Stimulated activated CD8-positive, alpha-beta memory T cell treated with anti-CD3 and anti-CD28 coated beads, Interleukin-7, amount 100 ng/mL, for 24 hours (primary cell): Measurements from ENCODE around the gene UCP2.
A peak's percentile ranks its signal among the peaks of the same experiment; 100 is the strongest.
"Not testable (repeated sequence)": the region's sequence is repeated elsewhere in the genome, so short reads cannot be mapped to it uniquely, and the experiment has no call there.

Experiments used
- DNase-seq: peaks from one replicate; pipeline ENCODE4 v3.0.0-alpha.2; 2020; ENCODE audit warnings: low read depth

Gene UCP2

DNA sequence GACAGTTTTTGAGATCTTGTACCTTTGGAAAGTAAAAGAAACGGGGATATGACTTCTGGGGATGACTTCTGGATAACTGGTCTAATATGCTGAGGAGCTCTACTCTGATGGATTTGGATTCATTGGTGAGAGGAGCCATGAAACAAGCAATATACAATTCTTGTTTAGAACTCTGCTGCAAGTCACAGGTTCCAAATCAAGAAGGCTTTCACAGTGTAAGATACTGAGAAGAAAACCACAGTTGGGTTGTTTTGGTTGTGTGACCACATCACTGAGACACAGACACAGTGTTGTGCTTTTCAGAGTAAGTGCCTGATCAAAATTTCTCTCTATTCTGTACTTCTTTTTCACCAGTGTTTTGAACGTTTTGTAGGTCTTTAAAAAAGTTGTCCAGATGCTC is 13.1 kb upstream of the UCP2 start:
- DNase-seq: no peak

DNA sequence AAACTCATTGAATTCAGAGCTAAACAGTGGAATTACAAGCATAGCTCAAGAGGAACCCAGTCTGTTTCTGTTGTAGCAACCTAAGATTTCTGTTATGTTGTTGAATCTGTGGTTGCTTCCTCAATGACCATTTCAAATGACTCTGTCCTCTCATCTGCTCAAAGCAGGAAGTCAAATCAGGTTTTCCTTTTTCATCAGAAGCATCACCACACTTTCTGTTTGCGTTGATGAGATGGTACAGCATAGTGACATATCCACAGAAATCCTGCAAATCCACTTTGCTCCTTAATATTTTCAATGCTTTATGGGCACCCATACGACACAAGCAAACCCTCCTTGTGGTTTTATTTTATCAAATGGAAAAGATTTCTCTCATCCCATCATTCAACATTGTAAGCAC is 12.6 kb upstream of the UCP2 start:
- DNase-seq: no peak

DNA sequence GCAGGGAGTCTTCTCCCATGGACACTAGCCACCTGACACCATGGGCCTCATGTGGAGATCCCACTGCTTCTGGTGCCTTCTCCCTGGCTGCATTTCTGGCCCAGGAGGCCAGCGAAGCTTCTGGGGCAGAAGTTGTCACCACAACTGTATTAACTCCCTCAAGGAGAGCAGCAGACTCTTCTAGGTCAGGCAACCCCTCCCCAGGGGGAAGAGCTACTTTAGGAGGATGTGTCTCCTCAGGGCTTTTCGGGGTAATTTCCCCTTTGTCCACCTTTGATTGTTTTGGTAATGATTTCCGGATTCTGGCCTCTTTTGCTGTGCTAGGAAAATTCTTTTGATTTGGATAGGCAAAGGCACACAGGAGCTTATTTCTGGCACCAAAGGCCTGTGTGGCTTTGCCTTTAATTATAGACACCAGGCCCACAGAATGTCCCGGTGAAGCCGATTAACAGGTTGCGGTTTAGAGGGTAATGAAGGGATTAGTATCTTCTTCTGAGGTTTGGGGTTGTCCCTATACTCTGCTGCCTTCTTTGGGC is 8.9 kb upstream of the UCP2 start:
- no peak for DNase-seq

DNA sequence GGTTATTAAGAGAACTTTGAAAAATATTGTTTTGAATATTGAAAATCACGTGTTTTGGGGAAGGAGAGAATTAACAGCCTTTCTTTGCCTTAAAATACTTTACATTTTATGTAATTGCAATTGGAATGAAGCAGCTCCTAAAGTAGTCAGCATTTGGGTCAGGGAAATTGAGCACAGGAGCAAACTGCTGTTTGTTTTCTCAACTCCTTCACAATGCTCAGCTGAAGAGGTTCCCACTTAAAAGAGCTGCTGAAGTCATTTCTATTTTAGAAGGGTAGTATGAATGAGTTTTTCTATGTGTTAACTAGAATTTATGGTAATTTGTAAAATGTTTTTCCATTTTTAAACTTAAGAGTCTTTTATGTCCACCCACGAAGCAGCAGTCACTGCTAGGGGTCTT is 8.1 kb upstream of the UCP2 start:
- no peak for DNase-seq

DNA sequence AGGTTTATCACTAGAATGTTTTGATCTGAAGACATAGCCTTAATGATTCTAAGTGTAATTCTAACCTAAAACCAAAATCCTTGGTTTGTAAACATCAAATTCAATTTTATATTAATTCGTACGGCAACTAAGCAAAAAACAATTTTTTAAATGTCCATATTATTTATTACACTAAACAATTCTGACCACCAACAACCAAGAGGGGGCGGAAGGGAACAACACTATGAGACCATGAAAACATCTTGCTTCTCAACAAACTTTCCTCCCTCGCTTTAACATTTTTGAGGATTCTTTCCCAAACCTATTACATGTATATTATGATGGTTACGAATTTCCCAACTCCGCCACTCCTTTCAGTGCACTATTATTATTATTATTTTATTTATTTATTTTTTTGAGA is 6.5 kb upstream of the UCP2 start:
- no peak for DNase-seq

DNA sequence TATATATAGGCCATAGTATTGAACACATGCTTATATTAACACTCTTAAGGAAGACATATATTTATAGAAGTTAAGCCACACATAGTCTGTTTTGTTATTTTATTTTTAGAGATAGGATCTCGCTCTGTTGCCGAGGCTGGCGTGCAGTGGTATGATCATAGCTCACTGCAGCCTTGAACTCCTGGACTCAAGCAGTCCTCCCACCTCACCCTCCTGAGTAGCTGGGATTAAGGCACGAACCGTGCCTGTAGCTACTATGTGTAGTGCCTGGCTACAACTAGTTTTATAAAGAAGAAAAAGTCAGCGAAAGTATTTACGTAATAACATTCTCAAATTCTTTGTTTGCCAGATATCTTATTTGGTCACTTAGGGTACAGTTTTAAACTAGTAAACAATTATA is 5.6 kb upstream of the UCP2 start:
- DNase-seq: no peak

DNA sequence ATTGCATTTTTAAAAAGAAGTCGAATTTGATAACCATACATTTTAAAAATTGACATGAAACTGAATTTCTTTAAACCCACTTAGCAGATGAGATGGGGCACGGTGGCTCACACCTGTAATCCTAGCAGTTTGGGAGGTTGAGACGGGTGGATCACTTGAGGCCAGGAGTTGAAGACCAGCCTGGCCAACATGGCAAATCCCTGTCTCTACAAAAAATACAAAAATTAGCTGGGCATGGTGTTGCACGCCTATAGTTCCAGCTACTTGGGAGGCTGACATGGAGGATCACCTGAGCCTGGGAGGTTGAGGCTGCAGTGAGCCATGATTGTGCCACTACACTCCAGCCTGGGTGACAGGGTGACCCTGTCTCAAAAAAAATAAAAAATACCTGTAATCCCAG is 3.0 kb upstream of the UCP2 start:
- not testable (repeated sequence) for DNase-seq

DNA sequence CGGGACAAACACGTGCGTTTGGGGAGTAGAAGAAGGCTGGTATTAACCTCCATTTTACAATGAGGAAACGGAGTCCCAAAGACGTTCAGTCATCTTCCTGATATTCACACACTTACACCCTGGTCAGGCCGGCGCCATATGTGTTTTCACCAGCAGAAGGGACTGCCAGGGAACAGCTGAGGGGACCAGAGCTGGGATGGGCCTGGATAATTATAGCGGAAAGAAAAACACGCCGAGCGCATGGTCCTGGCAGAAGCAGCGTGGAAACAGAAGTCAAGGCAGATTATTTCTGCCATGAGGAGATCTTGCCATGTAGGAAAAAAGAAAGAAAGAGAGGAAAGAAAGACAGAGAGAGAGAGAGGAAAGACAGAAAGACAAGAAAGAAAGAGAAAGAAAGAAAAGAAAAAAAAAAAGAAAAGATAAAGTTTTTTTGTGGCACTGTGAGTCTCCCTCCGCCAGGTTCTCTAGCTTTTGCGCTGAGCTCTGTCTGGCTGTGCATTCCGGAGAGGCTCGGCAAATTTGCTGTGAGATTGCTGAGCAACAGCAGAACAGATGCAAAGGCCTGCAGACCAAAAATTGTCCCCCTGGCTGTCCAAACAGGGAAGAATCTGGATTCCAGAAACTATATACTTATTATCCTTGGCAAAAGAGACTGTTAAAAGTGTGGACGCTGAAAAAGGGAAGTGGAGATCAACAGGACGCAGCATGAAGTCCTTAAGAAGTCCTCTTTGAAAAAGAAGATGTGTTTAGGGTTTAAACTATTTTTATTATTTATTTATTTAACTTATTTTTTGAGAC is 1.3 kb upstream of the UCP2 start:
- DNase-seq: no peak

DNA sequence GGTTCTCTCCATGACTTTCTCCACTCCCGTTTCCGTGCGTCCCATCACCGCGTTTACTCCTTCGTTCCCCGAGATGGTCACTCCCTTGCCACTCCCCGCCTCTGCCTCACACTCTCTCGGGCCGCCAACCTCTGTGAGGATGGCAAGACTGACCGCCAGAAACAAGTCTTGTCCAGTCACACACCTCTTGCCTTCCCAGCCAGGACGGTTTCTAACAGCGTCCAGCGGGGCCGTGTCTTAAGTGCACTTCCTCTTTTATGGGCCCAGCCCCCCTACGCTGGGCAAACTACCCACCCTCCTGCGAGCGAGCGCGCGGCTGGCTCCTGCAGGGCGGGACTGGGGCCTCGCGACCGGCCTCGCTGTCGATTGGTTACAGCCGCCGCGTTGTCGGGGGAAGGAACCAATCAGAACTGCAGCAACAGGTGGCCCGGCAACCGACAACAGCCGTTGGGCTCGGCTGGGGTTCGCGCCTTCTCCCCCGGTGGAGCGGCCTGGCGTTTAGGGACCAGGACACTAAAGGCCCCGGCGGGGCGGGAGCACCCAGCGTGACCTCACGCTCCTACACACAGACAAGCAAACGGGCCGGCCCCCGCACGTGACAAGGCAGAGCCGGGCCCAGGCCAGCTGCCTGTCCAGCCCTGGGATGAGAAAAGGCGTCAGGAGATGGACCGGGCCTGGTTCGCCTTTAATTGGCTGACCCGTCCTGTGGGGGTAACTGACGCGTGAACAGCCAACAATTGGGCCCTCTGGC is 522 bp upstream of the UCP2 start:
- peak; percentile 85 for DNase-seq

DNA sequence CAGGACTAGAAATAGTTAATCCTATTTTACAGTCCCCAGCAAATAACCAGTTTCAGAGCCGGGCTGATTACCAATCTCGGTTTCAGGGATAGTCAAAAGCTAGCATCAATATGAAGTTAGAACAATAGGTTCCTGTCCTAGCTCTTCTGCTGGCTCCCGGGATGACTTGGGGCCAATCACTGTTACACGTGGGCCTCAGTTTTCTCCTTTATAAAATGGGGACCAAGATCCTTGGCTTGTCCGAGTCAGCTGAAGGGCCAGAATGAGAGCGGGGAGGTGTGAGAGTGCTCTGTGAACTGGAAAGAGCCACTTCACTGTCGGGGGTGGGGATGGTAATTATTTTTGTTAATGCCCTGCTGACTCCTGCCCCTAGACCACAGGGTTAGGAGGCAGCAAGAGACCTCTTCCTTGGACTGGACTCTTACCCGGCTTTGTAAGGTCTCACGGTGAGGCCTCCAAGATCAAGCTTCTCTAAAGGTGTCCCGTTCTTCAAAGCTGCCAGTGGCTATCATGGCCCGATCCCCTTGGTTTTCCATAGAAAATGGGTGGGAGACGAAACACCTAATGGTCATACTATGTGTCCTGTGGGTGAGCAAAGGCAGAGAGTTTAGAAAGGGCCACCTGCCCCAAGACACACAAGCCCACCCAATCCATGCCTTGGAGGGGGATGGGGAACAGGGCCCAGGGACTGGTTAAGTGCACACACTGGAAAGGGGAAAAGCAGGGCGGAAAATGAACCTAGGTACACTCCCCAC is 1.4 kb downstream of the UCP2 start:
- DNase-seq: no peak

DNA sequence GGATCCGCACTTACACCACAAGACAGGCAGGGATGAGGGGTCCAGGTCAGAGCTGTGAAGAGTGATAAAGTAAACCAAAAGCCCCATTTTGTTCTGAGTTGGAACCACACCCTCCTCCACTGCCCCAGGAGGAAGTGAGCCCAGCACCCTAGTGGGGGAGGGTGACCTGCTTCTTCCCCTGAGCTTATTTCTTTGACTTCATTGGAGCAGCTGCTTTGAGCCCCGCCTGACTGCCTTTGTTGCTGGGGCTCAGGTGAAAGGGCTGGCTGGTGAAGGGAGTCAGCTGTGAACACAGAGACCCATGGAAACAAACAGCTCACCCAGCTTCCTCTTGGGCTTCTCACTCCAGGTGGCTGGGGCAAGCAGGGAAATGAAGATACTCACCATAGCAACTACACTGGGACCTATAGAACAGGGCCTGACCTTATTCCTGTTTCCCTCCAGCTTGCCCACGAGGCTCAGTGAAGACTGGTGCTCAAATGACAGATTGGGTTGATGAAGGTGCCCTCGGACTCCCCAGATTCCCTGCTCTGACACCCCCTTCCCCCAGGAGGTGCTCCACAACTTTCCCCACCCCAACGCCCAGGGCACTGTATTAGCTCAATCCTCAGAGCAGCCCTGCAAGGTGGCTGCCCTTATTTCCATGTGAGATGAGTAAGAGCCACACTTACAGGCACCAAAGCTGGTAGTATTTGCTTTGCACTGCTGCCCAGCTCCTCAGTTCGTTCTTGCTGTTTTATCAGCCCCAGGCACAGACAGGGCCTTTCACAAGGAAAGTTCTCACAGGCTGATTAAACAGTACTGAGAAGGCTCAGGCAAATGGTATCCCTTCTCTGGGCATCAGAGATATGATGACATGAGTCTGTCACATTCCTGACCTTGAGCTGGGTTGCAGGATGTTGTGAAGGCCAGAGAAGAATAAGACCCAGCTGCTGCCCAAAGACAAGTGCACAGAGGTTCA is 2.4 kb downstream of the UCP2 start:
- DNase-seq: no peak

DNA sequence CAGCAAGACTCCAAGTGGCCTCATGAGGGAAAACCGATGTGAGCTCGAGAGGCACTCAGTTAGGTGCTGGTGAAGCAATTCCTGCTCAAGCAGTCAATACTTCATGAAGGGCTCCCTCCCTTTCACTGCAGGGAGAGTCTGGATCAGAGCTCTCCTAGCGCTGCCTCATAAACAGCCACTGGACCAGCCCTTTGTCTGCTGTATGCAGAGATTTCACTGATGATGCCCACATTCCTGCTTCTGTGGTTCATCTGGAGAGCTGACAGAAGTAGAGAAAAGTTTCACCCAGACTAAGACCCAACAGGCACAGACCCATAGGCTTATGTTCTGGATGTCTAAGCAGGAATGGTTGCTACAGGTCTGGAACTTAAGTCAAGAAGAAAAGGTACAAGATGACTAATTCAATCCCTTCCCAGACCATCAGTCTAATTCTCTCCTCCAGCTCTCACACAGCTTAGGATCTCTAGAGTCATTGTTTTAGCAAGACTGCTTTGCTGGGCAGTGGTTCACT is 4.0 kb downstream of the UCP2 start:
- no peak for DNase-seq

DNA sequence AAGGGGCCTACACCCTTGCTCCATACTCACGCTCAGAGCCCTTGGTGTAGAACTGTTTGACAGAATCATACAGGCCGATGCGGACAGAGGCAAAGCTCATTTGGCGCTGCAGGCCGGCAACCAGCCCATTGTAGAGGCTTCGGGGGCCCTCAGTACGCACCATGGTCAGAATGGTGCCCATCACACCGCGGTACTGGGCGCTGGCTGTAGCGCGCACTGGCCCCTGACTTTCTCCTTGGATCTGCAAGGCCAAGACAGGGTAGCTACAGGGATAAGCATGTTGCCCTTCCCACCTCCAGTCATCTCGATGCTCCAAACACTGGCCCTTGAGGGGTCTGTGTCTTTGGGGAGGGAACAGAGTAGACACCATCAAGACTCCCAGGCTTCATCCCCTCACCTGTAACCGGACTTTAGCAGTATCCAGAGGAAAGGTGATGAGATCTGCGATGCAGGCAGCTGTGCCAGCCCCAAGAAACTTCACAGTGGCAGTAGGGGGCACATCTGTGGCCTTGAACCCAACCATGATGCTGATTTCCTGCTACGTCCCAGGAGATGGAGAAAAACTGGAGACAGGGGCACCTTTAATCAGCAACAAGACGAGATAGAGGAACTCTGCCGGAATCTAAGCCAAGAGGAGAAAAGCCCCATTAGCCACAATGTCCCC is 4.7 kb downstream of the UCP2 start:
- DNase-seq: no peak

DNA sequence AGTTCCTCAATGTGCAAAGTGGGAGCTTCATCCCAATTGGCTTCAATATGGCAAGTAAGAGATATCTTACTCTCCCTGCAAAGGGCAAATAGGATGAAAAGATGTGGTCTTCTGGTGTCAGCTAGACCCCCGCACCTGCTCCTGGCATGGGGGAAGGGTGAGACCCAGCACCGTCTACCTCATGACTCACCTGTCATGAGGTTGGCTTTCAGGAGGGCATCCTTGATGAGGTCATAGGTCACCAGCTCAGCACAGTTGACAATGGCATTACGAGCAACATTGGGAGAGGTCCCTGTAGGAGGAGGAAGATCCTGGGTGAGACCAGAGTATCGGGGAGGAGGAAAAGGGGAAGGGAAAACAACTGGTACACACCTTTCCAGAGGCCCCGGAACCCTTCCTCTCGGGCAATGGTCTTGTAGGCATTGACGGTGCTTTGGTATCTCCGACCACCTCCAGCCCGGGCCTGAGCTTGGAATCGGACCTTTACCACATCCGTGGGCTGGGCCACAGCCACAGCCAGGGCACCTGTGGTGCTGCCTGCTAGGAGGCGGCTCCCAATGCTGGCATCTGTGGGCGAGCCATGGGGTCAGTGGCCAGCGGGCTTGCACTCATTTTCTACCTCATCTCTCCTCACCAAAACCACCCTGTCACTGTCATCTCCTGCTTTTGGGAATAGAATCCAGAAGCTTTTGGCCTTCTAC is 6.0 kb downstream of the UCP2 start:
- DNase-seq: no peak

DNA sequence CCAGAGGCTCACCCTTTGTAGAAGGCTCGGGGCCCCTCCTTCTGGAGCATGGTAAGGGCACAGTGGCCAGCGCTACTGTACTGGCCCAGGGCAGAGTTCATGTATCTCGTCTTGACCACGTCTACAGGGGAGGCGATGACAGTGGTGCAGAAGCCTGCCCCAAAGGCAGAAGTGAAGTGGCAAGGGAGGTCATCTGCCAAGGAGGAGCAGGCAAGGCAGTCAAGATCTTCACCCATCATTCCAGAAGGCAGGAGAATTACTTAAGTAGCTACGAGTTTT is 7.2 kb downstream of the UCP2 start:
- no peak for DNase-seq

DNA sequence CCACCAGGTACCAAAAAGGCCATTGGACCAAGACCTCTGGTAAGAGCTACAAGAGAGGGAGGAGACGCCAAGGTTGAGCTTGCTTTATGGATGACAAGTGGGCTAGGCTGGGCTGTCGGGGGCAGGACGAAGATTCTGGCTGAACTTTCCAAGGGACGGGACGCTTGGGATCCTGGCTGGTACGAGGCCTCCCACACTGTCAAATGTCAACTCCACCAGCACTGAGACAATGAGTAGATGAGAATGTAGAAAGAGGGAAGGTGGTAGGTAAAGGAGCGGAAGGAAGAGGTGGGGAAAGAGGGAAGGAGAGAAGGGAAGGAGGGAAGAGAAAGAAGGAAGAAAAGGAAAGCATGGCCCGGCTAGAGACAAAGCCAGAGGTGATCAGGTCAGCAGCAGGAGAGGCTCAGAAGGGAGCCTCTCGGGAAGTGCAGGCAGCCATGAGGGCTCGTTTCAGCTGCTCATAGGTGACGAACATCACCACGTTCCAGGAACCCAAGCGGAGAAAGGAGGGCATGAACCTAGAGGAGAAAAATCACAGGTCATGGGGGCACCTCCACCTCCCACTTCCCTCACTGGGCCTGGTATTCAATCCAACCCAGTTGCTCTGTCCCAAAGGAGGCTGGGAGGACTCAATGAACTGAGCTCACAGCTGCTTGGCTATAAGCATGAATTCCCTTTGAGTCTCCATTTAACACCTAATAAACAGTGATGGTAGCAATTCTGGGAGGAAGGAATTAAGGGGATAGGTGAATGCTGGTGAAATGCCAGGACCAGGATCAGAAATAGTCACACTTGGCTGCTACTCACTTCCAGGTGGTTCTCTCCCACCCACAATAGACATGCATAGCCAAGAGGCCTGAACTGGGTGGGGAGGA is 7.8 kb downstream of the UCP2 start:
- no peak for DNase-seq

DNA sequence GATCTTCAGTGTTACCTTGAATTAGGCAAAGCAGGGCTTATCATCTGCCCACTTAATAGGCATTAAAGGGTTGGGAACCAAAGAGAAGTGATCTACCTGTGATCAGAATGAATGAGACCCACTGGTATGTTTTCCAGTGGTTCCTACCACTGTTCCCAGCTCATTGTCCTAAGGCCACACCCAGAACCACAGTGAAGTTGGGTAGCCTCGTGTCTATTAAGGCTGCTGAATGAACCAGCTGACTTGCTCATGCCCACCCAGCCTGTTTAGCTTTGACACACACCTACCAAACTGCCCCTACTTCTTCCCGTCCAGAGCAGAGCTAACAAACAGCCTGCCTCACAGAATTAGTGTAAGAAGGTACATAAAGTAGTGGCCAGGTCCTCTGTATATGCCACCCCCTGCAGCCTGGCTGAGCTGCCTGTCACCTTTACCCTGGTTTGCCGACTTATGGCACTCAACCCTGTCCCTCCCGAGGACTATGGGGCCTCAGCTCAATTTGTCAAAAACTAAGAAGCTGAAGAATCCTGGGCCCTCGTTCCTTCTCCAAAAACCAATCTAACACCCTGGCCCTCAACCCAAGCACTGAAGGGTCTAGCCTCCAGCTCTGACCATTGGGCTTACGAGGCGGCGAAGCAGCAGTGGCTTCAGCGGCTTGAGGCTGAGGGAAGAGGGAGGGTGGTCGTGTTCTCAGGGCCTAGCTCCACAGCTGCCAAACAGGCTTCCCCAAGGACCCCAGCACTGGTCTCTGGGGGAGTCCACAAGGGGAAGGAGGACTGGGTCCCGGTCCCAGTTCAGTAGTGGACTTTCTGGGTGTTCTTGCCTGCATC is 9.8 kb downstream of the UCP2 start:
- DNase-seq: no peak

DNA sequence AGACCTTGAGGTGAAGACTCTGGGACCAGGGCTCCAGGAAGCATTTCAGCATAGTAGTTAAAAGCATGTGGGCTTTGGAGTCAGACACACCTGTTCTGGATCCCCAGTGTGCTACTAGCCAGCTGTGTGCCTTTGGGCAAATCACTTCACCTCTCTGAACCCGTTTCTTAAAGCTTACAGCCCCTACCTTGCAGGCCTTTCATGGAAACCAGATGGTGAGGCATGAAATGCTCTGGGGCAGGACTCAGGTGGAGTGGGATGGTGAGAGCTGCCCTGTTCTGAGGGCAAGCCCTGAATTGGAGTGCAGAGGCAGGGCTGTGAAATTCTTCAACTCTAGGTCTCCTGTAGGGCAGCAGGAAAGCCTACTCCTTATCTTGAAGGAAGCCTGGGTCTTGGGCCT is 10.5 kb downstream of the UCP2 start:
- no peak for DNase-seq
